Inflammatory macrophage treated with lipopolysaccharide for 4 hours (primary cell): Measurements from ENCODE around the gene GABRB2.
"Not testable (repeated sequence)": the region's sequence is repeated elsewhere in the genome, so short reads cannot be mapped to it uniquely, and the experiment has no call there.

ENCODE experiments used
- DNase-seq: peaks from one replicate; pipeline ENCODE4 v3.0.0-alpha.2; 2020

GABRB2 gene

DNA sequence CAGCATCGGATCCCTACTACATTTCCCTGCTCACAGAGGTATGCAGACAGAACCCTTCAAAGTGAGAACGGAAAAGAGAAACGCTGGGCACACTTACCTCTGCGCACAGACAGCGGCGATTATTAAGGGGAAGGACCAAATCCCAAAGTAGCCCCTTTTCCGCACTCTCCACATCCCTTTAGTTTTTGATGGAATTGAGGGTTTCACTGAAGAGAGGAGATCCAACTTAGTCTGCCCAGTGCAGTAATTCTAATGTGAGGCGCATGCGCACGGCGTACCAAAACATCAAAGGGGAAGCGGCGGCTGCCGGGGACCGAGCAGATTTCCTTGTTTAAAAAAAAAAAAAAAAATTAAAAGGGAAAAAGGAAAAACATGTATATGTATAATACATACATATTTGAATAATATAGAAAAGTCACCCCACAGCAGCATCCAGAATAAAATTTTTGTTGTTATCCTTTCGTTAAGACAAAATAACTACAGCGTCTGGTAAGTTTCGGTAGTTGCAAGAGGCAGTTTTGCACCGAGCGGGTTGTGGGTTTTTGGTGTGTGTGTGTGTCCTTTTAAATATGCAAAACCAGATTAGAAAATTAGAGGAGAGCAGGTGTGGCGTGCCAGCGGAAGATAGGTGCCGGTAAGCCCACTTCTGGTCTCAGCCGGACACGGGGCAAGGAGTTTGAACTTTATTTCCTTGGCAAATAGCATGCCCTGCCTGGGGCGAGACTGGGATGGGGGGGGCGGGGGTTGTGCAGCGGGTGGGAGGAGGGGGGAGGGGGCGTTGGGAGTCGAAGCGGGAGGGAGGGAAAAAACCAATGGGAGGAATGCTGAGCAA, at the start of gene GABRB2:
Gene GABRB2, minus strand, starts transcription at position 256 of the 832 bp plus-strand sequence. Its CDS starts 82 bp downstream, at position 174.
- DNase-seq = peak; percentile 20

DNA sequence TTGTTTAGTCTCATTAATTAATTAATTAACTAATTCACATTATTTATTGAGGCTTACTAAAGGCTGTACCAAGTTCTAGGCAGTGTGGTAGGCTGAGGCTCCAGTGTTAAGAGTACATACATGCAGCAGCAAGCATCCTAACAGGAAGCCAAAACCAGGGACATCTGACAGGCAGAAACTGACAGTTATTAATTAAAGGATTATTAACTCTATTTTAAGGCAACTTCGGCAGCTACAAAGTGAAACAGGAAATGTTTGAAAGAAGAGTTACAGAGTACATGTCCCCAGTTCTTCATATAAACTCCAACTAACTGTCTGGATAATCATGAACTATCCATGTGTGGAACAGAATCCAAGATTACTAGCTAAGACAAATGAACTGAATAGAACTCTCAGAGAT, 39.3 kb upstream of the GABRB2 start:
- DNase-seq = no peak

DNA sequence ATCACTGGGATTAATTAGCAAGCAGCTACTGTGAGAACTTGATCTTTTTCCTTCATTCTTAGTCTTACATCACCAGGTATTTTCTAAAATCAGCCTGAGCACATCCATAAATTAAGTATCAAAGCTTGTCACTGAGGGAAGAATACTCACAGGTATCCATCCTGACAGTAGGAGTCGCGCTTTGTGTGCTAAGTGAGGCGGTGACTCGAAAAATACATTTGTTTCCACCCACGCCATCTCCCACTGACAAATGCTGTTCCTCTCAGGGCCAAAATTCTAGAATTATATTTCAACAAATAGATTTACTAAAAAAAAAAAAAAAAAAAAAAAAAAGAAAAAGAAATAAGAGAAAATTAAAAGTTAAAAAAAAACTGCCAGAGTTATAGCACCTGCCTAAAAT, 34.1 kb upstream of the GABRB2 start:
- no peak for DNase-seq

DNA sequence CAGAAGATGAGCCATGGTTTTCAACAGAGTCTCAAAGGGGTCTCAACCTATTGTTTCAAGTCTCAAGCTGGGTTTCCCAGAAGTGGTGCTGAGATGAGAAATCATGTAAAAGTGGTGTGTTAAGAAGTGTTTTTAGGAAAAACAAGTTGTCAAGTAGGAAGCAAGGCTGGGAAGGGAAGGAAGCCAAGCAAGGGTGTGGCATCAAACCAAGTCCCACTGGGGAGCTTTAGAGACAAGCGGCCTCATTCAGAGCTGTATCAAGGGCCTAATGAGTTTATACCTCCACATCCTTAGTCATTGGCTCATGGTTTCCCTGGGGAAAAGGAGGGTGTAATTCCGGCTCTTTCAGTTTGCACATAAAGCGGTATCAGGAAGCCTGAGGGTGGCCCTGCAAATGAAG, 26.4 kb upstream of the GABRB2 start:
- DNase-seq = no peak

DNA sequence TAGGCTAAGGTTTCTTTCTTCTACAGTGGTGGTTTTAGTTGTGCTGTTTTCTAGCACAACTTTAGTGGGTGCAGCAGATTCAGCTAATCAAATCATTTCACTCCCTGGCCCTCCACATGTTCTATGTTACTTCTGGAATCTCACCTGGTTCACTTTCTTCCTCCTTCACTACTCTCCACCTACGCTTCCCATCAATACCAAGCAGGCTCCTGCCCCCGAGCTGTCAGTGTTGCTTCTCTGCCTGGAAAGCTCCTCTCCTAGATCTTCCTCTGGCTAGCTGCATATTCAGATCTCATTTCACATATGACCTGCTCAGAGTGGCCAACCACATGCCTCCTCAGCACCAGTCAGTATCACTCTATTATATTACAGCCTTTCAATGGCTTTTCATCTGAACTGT, 19.6 kb upstream of the GABRB2 start:
- no peak for DNase-seq

DNA sequence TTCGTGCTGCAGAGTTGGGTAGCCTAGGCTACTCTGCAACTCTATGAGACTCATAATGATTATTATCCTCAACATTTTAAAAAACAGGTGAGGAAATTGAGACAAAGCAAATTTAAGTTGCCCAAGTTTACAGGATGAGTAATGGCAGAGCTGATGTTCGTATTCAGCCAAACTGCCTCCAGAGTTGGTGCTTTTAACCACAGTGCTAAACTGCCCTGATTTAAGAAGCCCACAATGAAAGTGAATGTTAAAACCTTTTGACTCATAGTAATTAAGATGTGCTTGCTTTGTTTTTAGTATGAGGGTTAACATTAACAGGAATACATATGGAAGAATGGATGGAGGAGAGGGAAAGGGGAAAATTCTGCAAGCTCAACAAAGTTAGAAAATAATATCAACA, 15.9 kb upstream of the GABRB2 start:
- DNase-seq = no peak

DNA sequence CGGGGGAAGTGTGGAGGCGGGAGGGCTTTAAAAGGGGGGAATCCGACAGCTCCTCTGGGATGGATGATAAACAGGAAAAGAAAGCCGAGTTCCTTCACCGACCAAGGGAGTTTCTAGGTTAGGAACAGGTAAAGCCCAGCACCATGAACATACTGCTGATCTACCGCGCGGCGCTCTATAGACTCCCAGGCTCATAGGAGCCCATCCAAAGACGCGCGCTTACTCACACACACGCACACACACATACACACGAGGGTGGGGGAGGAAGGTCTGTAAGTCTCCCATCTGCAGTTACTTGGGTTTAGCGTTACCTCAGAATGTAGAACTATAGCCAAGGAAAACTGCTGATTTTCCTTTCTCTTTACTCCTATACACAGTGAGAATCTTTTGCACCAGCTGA, 2.6 kb upstream of the GABRB2 start:
- DNase-seq = no peak

DNA sequence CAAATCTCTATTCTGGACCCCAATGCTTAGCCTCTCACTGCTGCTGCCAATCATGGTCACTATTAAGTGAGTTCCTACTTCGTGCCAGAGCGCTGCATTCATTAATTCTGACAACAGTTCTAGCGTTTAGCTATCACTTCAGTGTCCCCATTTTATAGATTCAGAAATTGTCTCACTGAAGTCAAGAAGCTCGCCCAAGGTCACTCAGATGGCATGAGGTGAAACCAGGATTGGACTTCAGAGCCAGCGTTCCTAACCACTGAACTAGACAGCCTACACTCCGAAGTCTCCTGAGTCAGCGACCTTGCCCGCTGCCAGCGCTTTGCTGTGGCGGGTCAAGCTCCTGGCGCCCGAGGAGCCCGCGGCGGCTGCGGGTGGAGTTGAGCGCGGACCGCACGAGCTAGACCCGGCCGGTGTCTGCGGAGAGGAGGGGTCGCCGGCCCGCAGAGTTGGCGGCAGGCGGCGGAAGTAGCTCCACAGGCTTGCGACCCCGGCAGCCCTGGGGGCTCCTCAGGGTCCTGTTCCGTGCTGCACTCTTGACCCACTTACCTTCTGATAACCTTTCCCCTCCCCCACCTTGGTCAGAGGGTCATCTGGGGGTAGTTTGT, 2.1 kb upstream of the GABRB2 start:
- no peak for DNase-seq

DNA sequence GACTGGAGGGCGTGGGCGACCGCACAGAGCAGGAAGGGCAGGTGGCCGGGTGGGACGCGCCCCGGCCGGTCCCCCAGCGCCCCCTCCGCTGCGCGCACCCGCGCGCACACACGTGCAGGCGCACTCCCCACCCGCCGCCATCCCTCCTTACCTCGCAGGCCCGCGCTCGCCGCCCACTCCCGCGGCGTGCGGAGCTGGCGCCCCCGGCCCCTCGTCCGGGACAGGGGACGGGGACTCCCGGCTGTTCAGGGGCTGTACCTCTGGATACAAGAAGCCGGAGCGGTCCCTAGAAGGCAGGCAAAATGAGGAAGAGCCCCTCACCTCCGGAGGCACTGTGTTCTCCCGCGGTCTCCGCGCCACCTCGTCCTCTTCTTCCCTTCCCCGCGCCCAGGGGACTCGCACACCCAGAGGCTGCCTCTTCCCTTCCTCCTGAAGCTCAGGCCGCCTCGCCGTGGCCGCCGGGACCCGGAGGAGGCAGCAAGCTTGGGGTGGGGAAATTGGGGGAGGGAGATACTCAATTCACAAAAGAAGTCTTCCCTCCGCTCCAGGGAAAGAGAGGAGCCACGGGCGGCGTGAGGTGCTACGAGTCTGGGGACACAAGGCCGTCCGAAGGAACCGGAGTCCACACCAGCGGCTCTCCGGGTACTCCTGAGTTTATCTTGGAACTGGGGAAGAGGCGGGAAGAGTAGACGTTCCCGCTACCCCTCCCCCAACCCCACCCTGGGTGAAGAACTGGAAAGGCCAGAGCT, 1.4 kb upstream of the GABRB2 start:
- no peak for DNase-seq

DNA sequence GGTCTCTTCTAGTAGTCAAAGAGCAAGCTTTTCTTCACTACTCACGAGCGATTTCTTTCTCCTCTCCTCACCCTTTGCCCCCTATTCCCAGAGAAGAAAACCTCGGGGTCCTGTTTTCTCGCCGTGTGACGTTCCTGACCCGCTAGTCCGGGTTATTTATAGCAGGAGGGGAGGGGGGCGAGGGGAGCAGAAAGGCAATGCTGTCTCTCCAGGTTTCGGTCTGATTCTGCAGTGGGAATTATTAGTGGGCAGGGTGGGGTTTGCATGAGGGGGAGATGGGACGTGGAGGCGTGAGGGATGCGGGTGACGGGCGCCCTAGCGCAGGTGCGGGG, 847 bp upstream of the GABRB2 start:
- no peak for DNase-seq

DNA sequence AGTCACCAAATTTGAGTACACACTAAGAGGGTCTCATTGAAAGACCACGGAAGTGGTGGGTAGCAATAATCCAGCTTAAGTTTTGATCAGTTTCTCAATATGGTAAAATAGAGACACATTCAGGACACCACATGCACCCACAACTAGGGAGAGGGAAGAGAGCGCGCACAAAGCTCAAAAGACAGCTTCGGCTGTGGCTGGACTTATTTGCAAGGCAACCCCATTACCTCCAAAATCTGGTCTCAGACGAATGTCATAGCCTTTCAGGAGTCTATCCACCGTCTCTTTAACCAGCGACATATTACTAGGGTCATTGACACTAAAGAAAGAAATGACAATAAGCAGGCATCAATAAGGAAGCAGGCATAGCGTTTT, 443 bp downstream of the GABRB2 start:
- no peak for DNase-seq

DNA sequence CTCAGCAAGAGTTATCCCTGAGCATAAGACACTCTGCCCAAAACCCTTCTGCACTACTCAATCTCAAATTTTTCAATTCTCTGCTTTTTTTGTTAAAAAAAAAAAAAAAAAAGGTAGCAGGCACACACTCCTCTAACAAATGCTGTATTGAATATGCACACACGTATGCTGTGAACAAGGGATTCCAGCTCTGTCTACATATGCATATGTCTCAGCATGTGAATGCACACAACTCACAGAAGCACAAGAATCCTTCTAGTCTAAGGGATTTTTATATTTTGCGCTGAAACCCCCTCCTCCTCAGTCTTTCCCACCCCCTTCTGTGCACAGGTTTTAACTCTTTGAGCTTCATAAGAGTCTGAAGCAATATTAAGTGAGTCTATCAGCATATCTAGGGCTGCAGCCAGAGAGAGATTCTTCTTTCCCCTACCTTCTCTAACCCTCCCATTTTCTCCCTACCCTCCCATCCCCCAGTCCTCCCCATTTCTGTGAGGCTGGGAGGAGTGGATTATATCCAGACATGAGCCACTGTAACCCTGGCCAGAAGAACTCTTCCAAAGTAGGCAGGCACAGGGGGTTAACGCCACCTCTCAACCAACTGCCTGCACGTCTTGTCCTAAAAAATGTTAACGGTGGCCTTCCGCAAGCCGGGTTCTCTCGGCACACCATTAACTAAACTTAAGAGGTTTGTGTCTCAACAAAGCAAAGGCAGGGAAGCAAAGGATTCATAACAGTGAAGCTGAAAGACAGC, 1.0 kb downstream of the GABRB2 start:
- no peak for DNase-seq

DNA sequence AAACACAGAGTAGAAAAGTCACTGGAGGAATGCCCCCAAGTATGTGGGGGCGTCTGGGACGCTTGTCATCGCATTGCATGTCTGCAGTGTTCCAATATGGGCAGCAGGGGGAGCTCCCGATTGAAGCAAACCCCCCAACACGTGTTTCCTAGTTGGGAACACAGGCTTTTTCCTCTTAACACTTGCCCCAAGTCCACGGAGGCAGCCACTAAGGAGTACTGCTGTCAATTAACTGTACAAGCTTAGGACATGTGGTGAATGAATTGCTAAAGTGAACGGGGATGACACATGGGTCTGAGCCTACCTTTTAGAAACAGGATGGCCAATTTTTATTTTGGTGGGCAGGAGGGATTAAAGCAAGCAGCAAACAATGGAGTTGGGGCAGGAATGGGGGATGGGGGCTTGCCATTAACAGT, 2.2 kb downstream of the GABRB2 start:
- peak; percentile 30 for DNase-seq

DNA sequence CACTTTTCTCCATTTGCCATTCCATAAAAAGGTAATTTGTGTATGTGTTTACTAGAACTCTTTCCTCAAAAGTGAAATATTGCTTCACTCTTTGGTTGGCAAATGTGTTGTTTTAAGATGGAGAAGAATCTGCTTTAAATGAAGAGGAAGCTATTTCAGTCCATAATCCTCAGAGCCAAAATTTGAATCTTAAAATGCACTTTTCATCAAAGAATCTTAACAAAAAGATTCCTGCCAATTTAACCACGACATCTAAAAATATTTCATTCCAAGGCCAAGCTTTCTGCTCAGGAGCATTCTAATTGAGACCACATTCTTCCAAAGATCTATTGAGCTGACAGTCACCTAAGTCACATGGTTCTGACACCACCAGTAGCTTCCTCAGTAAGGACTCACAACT, 7.5 kb downstream of the GABRB2 start:
- no peak for DNase-seq

DNA sequence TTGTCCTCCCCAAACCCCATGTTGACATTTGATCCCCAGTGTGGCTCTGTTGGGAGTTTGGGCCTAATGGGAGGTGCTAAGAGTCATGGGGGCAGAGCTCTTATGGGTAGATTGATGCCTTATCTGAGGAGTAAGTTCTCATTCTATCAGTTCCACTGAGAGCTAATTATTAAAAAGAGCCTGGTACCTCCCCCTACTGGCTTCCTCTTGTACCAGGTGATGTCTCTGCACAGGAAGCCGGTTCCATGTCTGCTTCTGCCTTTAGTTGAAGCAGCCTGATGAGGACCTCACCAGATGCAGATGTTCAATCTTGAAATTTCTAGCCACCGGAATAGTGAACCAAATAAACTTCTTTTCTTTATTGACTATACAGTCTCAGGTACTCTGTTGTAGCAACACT, 10.8 kb downstream of the GABRB2 start:
- no peak for DNase-seq

DNA sequence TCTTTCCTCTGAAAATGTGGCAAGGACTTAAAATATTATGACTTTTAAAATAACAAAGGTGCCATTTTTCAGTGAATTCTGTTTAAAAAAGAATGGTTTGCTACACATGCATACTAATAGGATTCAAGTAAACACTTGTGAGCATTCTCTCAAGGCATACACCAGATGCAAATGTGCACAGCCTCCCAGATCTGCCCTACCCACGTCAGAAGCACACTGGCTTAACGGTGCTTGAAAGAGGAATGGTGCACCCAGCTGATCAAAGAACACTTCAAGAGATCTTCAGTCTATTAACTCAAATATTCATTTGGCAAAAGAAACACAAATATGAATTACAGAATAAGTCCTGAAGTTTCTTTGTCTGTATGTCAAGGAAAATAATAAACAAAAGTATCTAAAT, 15.8 kb downstream of the GABRB2 start:
- no peak for DNase-seq

DNA sequence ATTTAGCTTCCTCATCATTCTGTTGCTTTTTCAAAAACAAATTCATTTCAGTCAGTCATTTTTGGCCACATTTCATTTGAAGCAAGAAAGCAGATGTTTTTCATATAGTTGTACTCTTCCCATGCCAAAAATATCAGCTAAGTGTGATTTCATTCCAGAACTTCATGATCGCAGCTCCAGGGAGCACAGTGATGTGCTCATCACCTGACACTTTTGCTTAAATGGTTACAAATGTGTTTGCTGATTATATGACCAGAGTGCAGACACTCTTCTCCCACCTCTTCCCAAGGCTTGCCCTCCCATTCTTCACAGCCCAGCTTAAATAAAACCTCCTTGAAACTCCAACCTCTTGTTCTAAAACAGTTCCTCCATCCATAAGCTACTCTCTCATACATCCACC, 32.6 kb downstream of the GABRB2 start:
- DNase-seq = no peak

DNA sequence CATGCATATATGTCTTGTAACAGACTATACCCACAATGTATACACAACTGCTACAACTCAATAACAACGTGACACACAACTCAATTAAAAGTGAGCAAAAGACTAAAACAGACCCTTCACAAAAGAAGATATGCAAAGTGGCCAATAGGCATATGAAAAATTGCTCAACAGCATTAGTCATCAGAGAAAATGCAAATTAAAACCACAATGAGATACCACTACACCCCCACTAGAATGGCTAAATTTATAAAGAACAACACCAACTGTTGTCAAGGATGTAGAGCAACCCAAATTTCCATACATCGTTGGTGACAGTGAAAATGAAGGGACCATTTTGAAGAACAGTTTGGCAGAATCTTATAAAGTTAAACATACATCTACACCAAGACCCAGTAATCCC, 38.9 kb downstream of the GABRB2 start:
- DNase-seq = peak; percentile 4

DNA sequence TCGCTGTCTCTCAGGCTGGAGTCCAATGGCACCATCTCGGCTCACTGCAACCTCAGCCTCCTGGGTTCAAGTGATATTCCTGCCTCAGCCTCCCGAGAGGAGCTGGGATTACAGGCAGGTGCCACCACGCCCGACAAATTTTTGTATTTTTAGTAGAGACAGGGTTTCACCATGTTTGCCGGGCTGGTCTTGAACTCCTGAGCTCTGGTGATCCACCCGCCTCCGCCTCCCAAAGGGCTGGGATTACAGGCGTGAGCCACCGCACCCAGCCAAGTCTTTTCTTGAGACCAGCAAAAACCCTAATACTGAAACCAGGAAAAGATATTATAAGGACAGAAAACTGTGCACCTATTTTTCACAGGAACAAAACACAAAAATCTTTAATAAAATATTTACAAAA, 41.4 kb downstream of the GABRB2 start:
- DNase-seq = not testable (repeated sequence)

DNA sequence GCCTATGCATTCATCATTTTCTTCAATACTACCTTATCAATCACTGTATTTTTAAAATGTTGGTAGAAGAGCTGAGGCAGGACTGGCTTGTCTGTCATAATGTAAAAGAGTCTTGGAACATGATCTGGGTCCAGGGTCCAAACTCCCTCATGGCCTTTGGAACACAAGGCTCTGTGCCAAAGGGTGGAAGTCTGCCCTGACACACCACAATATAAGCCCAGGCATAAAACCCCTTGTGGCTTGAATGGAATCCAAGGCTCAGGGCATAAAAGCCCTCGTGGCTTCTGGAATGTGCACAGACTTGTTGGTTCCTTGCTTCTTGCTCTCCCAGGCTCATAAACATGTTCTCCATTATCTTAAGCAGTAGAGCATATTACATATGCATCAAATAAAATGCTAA, 48.0 kb downstream of the GABRB2 start:
- no peak for DNase-seq

DNA sequence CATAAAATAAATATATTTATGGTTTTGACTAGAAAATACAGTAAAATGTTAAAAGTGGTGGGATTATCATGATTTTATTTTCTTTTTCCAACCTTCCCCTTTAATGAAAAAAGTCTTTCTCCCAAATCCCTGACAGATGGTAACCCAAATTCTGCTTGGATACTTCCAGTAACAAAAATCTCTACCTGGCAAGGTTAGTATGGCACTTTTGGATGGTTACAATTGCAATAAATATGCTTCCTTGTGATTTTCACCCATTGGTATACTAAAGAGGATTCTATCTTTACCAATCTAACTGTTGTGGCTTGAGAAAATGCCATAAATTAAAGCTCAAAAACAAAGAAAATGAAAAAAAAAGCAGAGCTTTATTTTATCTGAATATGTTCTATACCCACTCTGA, 62.8 kb downstream of the GABRB2 start:
- DNase-seq = no peak

DNA sequence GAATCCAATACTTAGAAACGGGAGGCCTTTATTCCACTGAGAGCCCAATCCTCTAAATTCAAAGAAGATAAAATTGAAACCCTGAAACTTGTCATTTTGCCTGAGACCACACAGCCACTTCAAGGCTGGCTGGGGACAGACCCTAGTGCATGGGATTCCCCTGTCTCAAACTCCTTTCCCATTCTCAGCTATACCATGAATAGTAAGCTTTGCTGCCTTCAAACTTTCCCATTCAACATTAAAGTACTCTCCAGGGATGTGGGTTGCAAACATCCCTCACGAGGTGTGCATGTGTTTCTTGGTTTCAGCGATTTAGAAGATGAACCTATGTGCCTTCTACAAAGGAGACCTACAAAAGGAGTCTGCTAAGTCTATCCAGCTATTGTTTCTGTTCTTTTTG, 64.6 kb downstream of the GABRB2 start:
- no peak for DNase-seq

DNA sequence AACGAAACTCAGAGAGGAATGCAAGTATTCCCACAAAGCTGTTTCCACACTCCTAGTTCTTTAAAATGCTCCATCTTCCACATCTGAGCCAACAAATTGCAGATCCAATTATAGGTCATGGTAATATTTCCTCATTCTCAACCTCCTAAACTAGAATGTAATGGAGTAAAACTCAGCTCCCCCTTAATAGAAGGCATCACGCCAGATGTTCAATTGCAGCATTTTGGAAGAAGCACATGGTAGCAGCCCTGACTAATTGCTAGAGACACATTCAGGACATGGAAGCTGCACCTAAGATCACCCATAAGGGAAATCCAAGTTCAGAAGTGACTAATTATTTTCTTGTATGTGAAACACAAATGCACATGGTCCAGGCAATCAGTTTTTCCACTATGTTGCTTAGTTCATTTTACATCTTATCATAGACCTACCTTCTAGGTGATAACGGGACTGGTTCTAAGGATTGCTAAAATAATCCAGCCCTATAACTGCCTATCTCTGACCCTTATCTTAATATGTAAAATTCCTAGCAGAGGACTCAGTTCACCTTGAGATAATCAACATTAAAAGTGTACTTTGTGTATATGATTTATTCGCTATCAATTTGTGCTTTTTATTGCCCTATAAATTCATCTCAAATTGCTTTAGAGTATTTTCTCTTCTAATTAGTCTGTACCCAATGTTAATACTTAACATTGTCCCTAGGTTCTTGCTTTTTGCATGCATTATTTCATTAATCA, 75.1 kb downstream of the GABRB2 start:
- DNase-seq = no peak
